NT2/D1 (cell line): ENCODE data around the gene LRRC73.
A peak's percentile ranks its signal among the peaks of the same experiment; 100 is the strongest.

Experiments used
- DNase-seq: peaks from one replicate; pipeline ENCODE4 v3.0.0-alpha.2; 2011; ENCODE audit warnings: low read depth, low spot score
- H3K27me3 ChIP-seq: 2 replicates; pipeline ENCODE4 v1.6.0; 2011; ENCODE audit warnings: mild to moderate bottlenecking; ENCODE audit not compliant: insufficient read length, insufficient read depth
- H3K36me3 ChIP-seq: 2 replicates; pipeline ENCODE4 v1.6.1; 2011; ENCODE audit warnings: mild to moderate bottlenecking, low read length, mixed read lengths; ENCODE audit not compliant: insufficient read depth, insufficient read length
- H3K4me1 ChIP-seq: 2 replicates; pipeline ENCODE4 v1.5.1; 2011; ENCODE audit not compliant: insufficient read depth, insufficient read length
- H3K4me3 ChIP-seq: 2 replicates; pipeline ENCODE4 v1.5.1; 2011; ENCODE audit warnings: low read depth; ENCODE audit not compliant: insufficient read length
- H3K9ac ChIP-seq: 2 replicates; pipeline ENCODE4 v1.6.0; 2011; ENCODE audit warnings: low read depth; ENCODE audit not compliant: insufficient read length
- H3K9me3 ChIP-seq: 2 replicates; pipeline ENCODE4 v1.5.1; 2011; ENCODE audit warnings: mild to moderate bottlenecking, low read length; ENCODE audit not compliant: insufficient read depth
- SUZ12 ChIP-seq: IDR thresholded peaks from 2 replicates; pipeline ENCODE4 v1.6.1; 2011; ENCODE audit not compliant: insufficient read length, insufficient read depth; ENCODE audit errors: extremely low read depth
- YY1 ChIP-seq: IDR thresholded peaks from 2 replicates; pipeline ENCODE4 v1.6.1; 2011; ENCODE audit not compliant: insufficient read length, insufficient read depth
- ZNF274 ChIP-seq: IDR thresholded peaks from 2 replicates; pipeline ENCODE4 v1.6.1; 2011; ENCODE audit warnings: mild to moderate bottlenecking, low read depth, low read length

Gene LRRC73

GRCh38 chr6:43516697-43517504 lies 6.8 kb upstream of the LRRC73 start, which contains the start of the genes POLR1C and YIPF3:
TSS of gene POLR1C (plus strand) at chr6:43517089. CDS start at chr6:43517110, 21 bp downstream.
TSS of gene YIPF3 (minus strand) at chr6:43516926. CDS start at chr6:43516807, 119 bp downstream.
- Histone ChIP-seq H3K4me1 (peaks cover 4% of the 10 kb centered on the region), H3K9me3 (no peaks in the 10 kb centered on the region), H3K9ac (peak within 1 kb of the TSS; percentile 97), H3K36me3 (peaks cover 65% of the 10 kb centered on the region), H3K27me3 (no peaks in the 10 kb centered on the region), H3K4me3 (peak within 1 kb of the TSS; percentile 99)
- peak; percentile 90 for DNase-seq
- TF ChIP-seq YY1 (peak; percentile 64), SUZ12 (no peak)

GRCh38 chr6:43516367-43516696 lies 6.2 kb upstream of the LRRC73 start:
- peak overlapping the region; percentile 97 for H3K9ac ChIP-seq
- peak overlapping the region; percentile 99 for H3K4me3 ChIP-seq
- peaks cover 4% of the 10 kb centered on the region for H3K4me1 ChIP-seq
- no peaks in the 10 kb centered on the region for H3K9me3 ChIP-seq
- H3K36me3 ChIP-seq, result peaks cover 65% of the 10 kb centered on the region
- no peak for DNase-seq
- H3K27me3 ChIP-seq, result no peaks in the 10 kb centered on the region
- no peak for TF ChIP-seq ZNF274
- no peak for TF ChIP-seq SUZ12
- no peak for TF ChIP-seq YY1

- TF ChIP-seq YY1, result no peak
- DNase-seq, result no peak
- H3K4me1 ChIP-seq, result peaks cover 4% of the 10 kb centered on the region
Measured at GRCh38 chr6:43515808-43516207, 5.7 kb upstream of the LRRC73 start.

GRCh38 chr6:43511824-43512415 lies 1.8 kb upstream of the LRRC73 start:
- Histone ChIP-seq H3K9ac (no peak overlapping the region), H3K4me1 (peaks cover 8% of the 10 kb centered on the region), H3K27me3 (peaks cover 22% of the 10 kb centered on the region), H3K9me3 (no peaks in the 10 kb centered on the region), H3K4me3 (no peak overlapping the region), H3K36me3 (peaks cover 48% of the 10 kb centered on the region)
- no peak for DNase-seq
- TF ChIP-seq YY1, result no peak
- no peak for TF ChIP-seq ZNF274
- no peak for TF ChIP-seq SUZ12

More at GRCh38 chr6:43515808-43516207, 5.7 kb upstream of the LRRC73 start:
- no peaks in the 10 kb centered on the region for H3K27me3 ChIP-seq
- no peaks in the 10 kb centered on the region for H3K9me3 ChIP-seq
- peak overlapping the region; percentile 99 for H3K4me3 ChIP-seq
- H3K9ac ChIP-seq, result peak overlapping the region; percentile 97
- H3K36me3 ChIP-seq, result peaks cover 65% of the 10 kb centered on the region

- H3K9ac ChIP-seq, result no peak overlapping the region
- no peak overlapping the region for H3K4me3 ChIP-seq
- peaks cover 7% of the 10 kb centered on the region for H3K4me1 ChIP-seq
- TF ChIP-seq ZNF274, result no peak
- H3K27me3 ChIP-seq, result peaks cover 22% of the 10 kb centered on the region
- no peak for DNase-seq
- no peaks in the 10 kb centered on the region for H3K9me3 ChIP-seq
- peaks cover 52% of the 10 kb centered on the region for H3K36me3 ChIP-seq
Measured at GRCh38 chr6:43510827-43511163, 649 bp upstream of the LRRC73 start.

GRCh38 chr6:43509142-43509983 lies 783 bp downstream of the LRRC73 start:
- TF ChIP-seq SUZ12, result no peak
- TF ChIP-seq ZNF274, result no peak
- no peak for TF ChIP-seq YY1
- Histone ChIP-seq H3K4me3 (peak overlapping the region; percentile 37), H3K9ac (peak overlapping the region; percentile 64), H3K4me1 (peaks cover 4% of the 10 kb centered on the region), H3K27me3 (peaks cover 22% of the 10 kb centered on the region), H3K9me3 (no peaks in the 10 kb centered on the region), H3K36me3 (peaks cover 54% of the 10 kb centered on the region)
- DNase-seq, result no peak

- DNase-seq, result no peak
- Histone ChIP-seq H3K4me1 (peaks cover 4% of the 10 kb centered on the region), H3K4me3 (no peak overlapping the region), H3K9ac (no peak overlapping the region), H3K36me3 (peaks cover 53% of the 10 kb centered on the region), H3K9me3 (no peaks in the 10 kb centered on the region), H3K27me3 (peaks cover 22% of the 10 kb centered on the region)
- no peak for TF ChIP-seq ZNF274
- TF ChIP-seq YY1, result no peak
- TF ChIP-seq SUZ12, result no peak
Measured at GRCh38 chr6:43508481-43509141, 1.5 kb downstream of the LRRC73 start.
